ENCODE results near the gene YIPF2.

DNA sequence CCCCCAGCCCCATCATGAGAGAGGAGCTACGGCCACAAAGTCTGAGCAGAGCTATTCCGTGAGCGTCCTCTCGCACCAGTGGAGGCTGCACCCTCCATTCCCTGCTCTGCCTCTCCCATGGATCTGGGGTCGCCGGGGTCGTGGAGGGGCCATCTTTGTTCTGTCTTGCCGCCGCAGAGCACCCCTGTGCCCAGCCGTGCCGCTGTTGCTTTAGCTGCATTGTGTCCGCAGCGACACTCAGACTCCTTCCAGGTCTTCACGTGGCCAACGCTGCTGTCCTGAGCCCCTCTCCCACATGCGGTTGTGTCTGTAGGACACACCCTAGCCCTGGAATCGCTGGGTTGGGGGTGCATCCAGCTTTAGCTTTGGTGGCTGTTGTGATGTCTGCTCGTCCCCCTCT, 15.8 kb downstream of the YIPF2 start:
- TF ChIP-seq, protein P1, sequence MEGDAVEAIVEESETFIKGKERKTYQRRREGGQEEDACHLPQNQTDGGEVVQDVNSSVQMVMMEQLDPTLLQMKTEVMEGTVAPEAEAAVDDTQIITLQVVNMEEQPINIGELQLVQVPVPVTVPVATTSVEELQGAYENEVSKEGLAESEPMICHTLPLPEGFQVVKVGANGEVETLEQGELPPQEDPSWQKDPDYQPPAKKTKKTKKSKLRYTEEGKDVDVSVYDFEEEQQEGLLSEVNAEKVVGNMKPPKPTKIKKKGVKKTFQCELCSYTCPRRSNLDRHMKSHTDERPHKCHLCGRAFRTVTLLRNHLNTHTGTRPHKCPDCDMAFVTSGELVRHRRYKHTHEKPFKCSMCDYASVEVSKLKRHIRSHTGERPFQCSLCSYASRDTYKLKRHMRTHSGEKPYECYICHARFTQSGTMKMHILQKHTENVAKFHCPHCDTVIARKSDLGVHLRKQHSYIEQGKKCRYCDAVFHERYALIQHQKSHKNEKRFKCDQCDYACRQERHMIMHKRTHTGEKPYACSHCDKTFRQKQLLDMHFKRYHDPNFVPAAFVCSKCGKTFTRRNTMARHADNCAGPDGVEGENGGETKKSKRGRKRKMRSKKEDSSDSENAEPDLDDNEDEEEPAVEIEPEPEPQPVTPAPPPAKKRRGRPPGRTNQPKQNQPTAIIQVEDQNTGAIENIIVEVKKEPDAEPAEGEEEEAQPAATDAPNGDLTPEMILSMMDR (IDR thresholded peaks at IDR 0.05) = no peak
- TF ChIP-seq POLR2A (IDR thresholded peaks at IDR 0.05) = no peak

All from Peyer's patch (tissue), 4 donors.